Hematopoietic multipotent progenitor cell treated with erythropoietin and hydrocortisone succinate and interleukin-3 and kit ligand, for 17 days (in vitro differentiated cells): ENCODE data around the gene PAH.

Source experiments
- DNase-seq: peaks from one replicate; pipeline ENCODE4 v3.0.0-alpha.2; 2015; ENCODE audit warnings: low spot score

Gene PAH

GRCh38 chr12:102950107-102950949 is 33.3 kb upstream of the PAH start:
- no peak for DNase-seq

DNA sequence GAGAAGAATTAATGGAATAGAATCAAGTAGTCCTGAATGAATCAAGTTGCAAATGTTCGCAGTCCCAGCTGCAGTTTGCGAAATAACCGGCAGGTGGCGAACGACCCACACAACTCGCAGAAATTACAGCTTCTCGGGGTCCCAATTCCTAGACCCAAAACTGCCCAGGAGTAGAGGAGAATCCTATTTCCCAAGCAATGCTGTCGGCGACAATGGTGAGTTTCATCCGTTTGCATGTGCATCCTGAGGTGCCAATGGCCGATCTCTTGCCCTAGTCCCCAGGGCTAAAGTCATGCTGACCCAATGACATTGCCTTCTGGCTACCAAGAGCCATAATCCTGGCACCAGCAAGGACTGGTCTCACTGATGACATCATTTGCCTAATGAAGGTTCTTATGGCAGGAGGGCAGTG is 31.9 kb upstream of the PAH start:
- DNase-seq = peak; percentile 16

DNA sequence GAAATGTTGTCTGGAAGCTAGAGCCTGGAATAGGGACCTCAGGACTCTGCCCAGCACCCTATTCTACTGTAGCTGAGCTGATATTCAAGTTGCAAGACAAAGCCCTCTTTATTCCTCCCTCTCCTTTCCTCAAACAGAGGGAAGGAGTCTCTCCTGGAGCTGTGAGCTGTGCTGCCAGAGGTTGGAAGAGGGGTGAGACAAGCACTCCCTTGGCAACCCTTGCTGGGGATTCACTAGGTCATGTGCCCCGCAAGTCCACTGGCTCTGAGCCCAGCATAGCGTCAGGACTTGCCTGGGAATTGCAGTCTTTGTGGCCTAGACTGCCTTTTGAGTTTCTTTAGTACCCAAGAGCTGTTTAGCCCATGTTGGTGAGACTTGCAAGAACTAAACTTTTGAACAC is 29.0 kb upstream of the PAH start:
- no peak for DNase-seq

DNA sequence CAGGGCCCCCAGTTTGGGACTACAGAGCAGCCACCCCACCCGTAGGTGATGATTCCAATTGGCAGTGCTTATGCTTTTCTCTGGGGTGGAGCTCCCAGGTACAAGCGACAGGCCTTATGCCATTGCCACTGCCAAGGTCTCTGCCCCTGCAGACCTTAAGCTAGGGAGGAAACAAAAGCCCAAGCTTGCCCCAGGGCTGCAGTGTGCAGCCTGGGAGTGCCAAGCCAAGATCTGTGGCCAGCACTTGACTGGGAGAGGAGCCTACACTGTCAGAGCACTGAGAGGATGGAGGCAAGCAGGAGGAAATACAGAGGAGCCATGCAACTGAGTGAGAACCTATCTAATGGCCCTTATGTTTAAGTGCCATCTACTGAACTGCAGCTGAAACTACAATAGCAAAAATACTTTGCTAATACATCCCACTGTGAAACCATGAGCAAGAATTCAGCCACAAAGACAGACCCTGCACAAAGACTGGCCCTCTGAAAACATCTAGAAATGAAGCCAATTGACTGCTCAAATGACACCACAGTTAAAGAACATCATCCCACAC is 22.7 kb upstream of the PAH start:
- no peak for DNase-seq

DNA sequence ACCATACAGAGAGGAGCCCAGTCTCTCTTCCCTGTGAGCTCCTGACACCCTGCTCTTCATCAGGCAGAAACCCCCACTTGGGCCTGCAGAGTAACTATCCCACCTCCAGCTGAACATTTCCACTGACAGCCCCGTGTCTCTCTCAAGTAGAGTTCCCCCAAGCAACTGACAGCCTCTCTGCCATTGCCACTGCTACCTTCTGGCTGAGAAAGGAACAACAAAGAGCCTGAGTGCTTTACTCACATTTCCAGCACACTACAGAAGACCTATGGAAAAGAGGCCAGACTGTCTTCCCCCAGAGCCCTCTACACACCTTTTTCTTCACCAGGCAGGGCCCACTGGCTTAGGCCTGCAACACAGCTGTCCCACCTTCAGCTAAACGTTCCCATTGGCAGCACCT is 22.0 kb upstream of the PAH start:
- DNase-seq = no peak

DNA sequence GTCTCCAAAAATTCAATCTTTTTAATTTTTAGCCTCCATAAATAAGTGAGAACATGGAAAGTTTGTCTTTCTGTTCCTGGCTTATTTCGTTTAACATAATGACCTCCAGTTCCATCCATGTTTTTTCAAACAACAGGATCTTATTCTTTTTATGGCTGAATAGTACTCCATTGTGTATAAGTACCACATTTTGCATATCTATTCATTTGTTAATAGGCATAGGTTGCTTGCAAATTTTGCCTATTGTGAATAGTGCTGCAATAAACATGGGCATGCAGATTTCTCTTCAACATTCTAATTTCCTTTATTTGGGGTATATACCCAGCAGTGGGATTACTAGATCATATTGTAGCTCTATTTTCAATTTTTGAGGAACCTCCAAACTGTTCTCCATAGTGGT is 16.1 kb upstream of the PAH start:
- DNase-seq = no peak

- DNase-seq = no peak
Observed at GRCh38 chr12:102927220-102927619, 10.2 kb upstream of the PAH start.

DNA sequence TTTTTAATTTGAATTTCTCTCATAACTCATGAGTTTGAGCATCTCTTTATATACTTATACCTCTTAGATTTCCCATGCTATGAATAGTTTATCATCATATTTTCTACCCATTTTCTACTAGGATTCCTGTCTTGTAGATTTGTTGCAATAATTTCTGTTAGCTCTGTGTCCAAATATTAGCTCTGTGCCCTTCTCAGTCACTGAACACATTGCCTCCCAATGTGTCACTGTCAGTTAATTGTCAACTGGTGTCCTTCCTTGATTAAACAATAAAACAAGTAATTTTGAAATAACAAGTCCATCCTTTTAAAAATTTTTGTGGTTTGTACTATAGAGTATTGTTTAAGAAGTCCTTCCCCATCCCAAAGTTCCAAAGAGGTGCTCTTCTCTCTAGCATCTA is 4.2 kb upstream of the PAH start:
- no peak for DNase-seq

DNA sequence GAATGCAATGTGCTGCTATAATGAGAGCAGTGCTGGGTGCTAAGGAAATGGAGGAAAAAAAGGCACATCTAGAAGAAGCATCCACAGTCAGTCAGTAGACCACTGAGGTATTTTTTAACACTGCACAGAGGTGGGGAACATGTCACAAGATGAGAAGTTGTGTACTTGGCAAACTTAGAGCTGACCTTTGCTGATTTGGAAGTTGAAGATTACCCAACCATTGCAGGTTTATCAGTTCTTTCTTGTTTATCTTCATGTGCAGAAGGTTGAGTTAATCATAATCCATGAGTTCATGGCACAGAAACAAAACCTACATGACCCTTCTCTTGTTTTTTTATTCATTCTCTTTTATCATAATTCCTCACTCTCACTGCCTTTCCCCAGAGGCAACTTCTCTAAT is 3.2 kb upstream of the PAH start:
- DNase-seq = no peak

DNA sequence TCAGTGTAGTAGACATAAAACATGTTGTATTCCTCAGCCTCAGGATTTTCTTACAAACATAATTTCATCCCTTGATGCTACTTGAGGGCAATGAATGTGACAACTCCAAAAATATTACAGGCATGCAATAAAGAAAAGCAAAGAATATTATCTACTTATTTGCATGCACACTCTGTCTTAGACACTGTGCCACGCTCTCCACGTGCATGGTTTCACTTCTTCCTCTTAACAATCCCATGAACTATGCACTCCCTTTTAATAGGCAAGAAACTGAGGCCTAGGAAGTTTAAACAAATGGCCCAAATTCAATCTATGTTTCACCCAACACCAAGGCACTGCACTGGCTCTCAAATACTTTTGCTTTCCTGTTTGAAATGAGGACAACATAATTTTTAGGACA is 1.8 kb upstream of the PAH start:
- DNase-seq = no peak

- no peak for DNase-seq
Observed at GRCh38 chr12:102916252-102917025, 605 bp downstream of the PAH start.

DNA sequence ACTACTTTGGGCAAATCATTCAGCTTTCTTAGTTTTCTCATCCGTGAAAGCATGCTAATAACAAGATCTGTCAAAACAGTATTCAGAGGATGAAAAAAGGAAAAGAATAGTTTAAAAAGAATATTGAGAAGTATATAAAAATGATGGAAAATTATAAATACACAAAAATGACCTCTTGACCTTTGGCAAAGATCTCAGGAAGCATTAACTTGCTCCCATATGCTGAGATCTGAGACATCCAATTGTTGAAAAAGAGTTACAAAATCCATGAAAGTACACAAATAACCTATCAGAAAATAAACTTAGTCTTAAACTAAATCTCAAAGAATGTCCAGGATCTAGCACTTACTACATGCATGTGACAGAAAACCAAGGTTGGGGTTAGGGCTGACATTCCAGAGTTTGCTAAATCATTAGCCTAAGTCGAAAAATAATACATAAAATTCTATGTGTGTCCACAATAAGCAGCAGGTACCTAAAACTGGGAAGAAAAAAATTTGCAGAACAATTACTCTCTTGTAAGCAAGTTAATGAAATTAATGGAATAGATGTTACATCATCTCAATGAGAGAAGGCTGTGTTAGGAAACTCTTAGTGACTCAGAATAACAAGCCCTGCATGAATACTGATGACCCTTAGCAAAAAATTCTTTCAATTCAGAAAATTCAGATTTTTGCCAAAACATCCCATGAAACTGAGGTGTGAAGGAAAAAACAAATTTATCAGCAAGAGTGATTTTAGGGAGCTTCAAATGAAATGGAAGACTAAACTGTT is 3.4 kb downstream of the PAH start:
- no peak for DNase-seq

DNA sequence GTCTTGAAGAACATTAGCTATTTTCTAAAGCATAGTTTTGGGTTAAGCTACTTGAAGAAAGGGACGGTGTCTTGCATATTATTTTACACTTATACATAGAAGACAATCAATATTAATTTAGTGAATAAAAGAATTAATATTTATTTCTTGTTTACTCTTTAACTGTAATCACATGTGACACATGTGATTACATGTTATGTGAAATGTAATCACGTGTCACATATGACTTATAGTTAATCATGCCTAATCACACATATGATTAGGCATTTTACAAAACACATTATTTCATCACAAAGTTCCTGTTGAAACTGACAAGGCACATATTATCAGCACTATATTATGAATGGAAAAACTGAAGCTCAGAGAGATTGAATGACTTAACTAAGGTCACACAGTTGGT is 4.8 kb downstream of the PAH start:
- no peak for DNase-seq

DNA sequence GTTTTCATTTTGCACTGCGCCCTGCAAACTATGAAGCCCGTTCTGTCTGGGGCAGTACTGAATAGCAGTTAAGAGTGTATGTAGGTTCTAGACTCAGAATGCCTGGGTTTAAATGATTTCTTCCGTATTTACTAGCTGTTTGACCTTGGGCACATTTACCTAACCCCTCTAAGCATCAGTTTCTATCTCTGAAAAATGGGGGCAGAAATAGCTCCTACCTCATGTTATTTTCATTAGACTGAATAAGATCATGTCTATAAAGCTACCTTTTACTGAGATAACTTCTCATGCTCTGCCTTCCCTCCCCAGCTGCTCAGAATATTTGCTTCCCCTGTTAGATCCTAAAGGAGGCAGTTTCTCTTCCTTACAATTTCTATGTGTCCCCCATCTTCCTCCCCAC is 5.7 kb downstream of the PAH start:
- DNase-seq = no peak

GRCh38 chr12:102910792-102911191 is 6.3 kb downstream of the PAH start:
- no peak for DNase-seq

GRCh38 chr12:102910137-102910536 is 6.9 kb downstream of the PAH start:
- DNase-seq = no peak

- no peak for DNase-seq
Observed at GRCh38 chr12:102907918-102908317, 9.1 kb downstream of the PAH start.

DNA sequence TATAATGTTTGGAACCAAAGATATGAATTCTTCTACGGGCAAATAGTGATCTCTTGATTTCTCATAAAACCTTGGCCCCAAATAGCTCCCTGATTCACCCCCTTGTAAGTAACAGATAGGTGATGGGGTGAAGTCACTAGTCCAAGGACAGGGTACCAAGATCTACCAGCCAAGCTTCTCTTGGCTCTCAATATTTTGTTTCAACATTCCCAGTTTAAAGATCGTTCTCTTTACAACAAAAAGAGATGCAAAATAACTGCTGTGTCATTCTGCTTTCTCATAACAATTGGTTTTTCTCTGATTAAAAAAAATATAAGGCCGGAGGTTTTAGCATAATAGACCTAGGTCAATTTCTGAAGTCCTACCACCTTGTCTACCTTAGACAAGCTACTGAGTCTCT is 11.8 kb downstream of the PAH start:
- no peak for DNase-seq

DNA sequence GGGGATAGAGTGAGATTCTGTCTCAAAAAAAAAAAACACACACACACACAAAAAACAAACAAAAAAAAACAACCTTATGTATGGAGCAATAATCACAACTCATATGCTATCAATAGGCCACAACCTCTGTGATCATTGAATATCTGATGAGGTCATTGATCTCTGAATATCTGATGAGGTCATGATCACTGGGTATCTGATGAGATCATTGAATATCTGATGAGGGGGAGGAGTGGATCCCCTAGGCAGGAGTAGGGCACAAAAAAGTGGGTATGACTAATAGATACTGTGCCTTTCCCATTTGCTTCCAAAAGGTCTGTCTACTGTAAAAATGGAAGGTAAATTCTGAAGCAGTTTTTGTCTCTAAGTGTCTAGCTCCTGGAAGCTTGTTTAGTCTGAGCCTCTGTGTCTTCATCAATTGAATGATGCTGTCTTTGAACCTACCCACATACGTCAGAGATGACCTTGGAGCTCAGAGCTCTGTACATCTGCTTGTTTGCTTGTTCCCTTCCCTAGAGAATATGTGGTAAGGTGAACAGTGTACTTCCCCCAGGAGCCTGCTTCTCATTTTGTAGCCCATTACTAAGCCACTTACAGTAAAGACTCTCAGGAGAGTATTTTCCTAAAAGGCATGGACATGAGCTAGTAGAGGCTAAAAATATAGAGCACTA is 13.6 kb downstream of the PAH start:
- no peak for DNase-seq

DNA sequence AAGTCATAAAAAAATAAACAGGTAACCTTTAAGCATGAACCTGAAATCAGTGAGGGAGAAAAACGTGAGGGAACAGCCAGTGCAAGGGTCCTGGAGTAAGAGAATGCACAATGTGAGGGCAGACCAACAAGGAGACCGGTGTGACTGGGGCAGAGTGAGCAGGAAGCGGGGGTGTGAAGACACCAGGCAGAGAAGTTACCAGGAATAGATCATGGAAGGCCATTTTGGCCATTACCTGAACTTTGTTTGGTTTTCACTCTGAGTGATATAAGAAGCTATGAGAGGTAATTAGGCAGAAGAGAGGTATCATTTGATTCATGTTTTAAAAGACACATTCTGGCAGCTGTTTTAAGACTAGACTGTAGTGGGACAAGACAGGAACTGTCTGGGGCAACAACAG is 15.0 kb downstream of the PAH start:
- no peak for DNase-seq

GRCh38 chr12:102900389-102900788 is 16.7 kb downstream of the PAH start:
- no peak for DNase-seq

DNA sequence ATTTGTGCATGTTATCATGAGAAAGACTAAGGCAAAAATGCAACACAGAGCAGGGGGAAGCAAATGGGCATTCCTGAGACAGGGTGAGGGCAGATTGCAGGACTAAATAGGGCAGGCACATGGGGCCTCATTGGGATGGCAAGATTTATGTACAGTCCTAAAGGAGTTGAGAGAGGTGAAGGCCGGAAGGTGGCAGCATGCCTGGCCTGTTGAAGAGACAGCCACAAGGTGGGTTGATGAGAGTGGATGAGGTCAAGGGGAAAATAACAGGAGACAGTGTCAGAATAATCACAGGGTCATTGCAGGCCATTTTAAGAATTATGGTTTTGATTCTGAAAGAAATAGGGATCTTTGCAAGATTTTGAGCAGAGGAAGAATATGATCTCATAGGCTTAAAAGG is 21.0 kb downstream of the PAH start:
- DNase-seq = no peak
